H9 (cell line): ENCODE measurements around the gene RAB11B. TPM values are rescaled to one million over a fixed set of nuclear protein-coding genes. Genes with fewer than 3 reads are reported as not detected.
A peak's percentile ranks its signal among the peaks of the same experiment; 100 is the strongest.

Experiments used
- DNase-seq: peaks from one replicate; pipeline ENCODE4 v3.0.0-alpha.2; 2017
- H2AFZ ChIP-seq: one replicate; pipeline ENCODE4 v1.6.1; 2013; ENCODE audit warnings: mild to moderate bottlenecking, low read length, control low read depth, moderate library complexity
- H2AK5ac ChIP-seq: 2 replicates; pipeline ENCODE4 v1.6.1; 2013; ENCODE audit warnings: low read length, control low read depth, mixed read lengths; ENCODE audit not compliant: insufficient read length
- H2BK120ac ChIP-seq: one replicate; pipeline ENCODE4 v1.6.1; 2013; ENCODE audit warnings: low read depth, mild to moderate bottlenecking, low read length, control low read depth, inconsistent platforms; ENCODE audit not compliant: poor library complexity, severe bottlenecking
- H2BK12ac ChIP-seq: 2 replicates; pipeline ENCODE4 v1.6.1; 2013; ENCODE audit warnings: low read length, control low read depth, mixed read lengths, low read depth; ENCODE audit not compliant: insufficient read length
- H2BK15ac ChIP-seq: 2 replicates; pipeline ENCODE4 v1.6.1; 2013; ENCODE audit warnings: low read depth, low read length, control low read depth
- H2BK20ac ChIP-seq: one replicate; pipeline ENCODE4 v1.6.1; 2013; ENCODE audit warnings: low read depth, mild to moderate bottlenecking, low read length, control low read depth, inconsistent platforms; ENCODE audit not compliant: poor library complexity, severe bottlenecking
- H2BK5ac ChIP-seq: 2 replicates; pipeline ENCODE4 v1.6.1; 2013; ENCODE audit warnings: low read length, control low read depth, mixed read lengths; ENCODE audit not compliant: insufficient read length
- H3K14ac ChIP-seq: 2 replicates; pipeline ENCODE4 v1.6.1; 2013; ENCODE audit warnings: low read length, control low read depth; ENCODE audit not compliant: insufficient read depth
- H3K18ac ChIP-seq: 2 replicates; pipeline ENCODE4 v1.6.1; 2013; ENCODE audit warnings: low read depth, mild to moderate bottlenecking, mixed read lengths, low read length, control low read depth; ENCODE audit not compliant: insufficient read length
- H3K23ac ChIP-seq: 2 replicates; pipeline ENCODE4 v1.6.1; 2013; ENCODE audit warnings: low read length, control low read depth, mixed read lengths, low read depth; ENCODE audit not compliant: insufficient read length
- H3K23me2 ChIP-seq: 2 replicates; pipeline ENCODE4 v1.6.1; 2013; ENCODE audit warnings: low read depth, mild to moderate bottlenecking, mixed read lengths, low read length, control low read depth; ENCODE audit not compliant: insufficient read length, poor library complexity, severe bottlenecking
- H3K27ac ChIP-seq: 2 replicates; pipeline ENCODE4 v1.5.1; 2013; ENCODE audit warnings: low read length, control low read depth, mixed read lengths, low read depth; ENCODE audit not compliant: insufficient read length
- H3K27me3 ChIP-seq: 2 replicates; pipeline ENCODE4 v1.6.1; 2013; ENCODE audit warnings: low read length, control low read depth, inconsistent platforms; ENCODE audit not compliant: insufficient read depth
- H3K4ac ChIP-seq: 2 replicates; pipeline ENCODE4 v1.6.1; 2013; ENCODE audit warnings: low read depth, mild to moderate bottlenecking, control low read depth, inconsistent platforms, low read length, moderate library complexity
- H3K4me1 ChIP-seq: 2 replicates; pipeline ENCODE4 v1.6.1; 2013; ENCODE audit warnings: low read length, control low read depth, inconsistent platforms; ENCODE audit not compliant: insufficient read depth
- H3K4me2 ChIP-seq: 2 replicates; pipeline ENCODE4 v1.6.1; 2013; ENCODE audit warnings: low read length, control low read depth, mixed read lengths; ENCODE audit not compliant: insufficient read length, insufficient read depth
- H3K56ac ChIP-seq: 2 replicates; pipeline ENCODE4 v1.6.1; 2013; ENCODE audit warnings: low read depth, mild to moderate bottlenecking, mixed read lengths, low read length, control low read depth; ENCODE audit not compliant: insufficient read length
- H3K79me1 ChIP-seq: 2 replicates; pipeline ENCODE4 v1.6.1; 2013; ENCODE audit warnings: low read depth, mild to moderate bottlenecking, moderate library complexity, low read length, control low read depth, inconsistent platforms; ENCODE audit not compliant: insufficient read depth, poor library complexity, severe bottlenecking
- H3K79me2 ChIP-seq: 2 replicates; pipeline ENCODE4 v1.6.1; 2013; ENCODE audit warnings: low read length, control low read depth, inconsistent platforms; ENCODE audit not compliant: insufficient read depth
- H3K9ac ChIP-seq: 2 replicates; pipeline ENCODE4 v1.6.1; 2013; ENCODE audit warnings: low read length, control low read depth, mixed read lengths; ENCODE audit not compliant: insufficient read length; ENCODE audit errors: extremely low read depth
- H3K9me3 ChIP-seq: one replicate; pipeline ENCODE4 v1.6.1; 2013; ENCODE audit warnings: low read depth, low read length, inconsistent platforms; ENCODE audit not compliant: control insufficient read depth
- H3T11ph ChIP-seq: one replicate; pipeline ENCODE4 v1.6.1; 2013; ENCODE audit warnings: mild to moderate bottlenecking, low read length, control low read depth, inconsistent platforms
- H4K20me1 ChIP-seq: one replicate; pipeline ENCODE4 v1.6.1; 2013; ENCODE audit not compliant: control insufficient read depth, insufficient read length, insufficient read depth
- H4K5ac ChIP-seq: 2 replicates; pipeline ENCODE4 v1.6.1; 2013; ENCODE audit warnings: low read depth, mild to moderate bottlenecking, mixed read lengths, low read length, control low read depth; ENCODE audit not compliant: insufficient read length
- H4K8ac ChIP-seq: replicated peaks from 2 replicates; pipeline ENCODE4 v1.6.1; 2013; ENCODE audit warnings: low read length, control low read depth, mixed read lengths, low read depth; ENCODE audit not compliant: insufficient read length
- H4K91ac ChIP-seq: 2 replicates; pipeline ENCODE4 v1.6.1; 2013; ENCODE audit warnings: low read depth, mild to moderate bottlenecking, moderate library complexity, mixed read lengths, low read length, control low read depth; ENCODE audit not compliant: insufficient read length
- H3K27ac Mint-ChIP-seq, 3 experiments: 2 replicates in 2 of 3; 3 replicates in 1 of 3; pipeline ENCODE4 v1.8.0; 2020 to 2021; ENCODE audit warnings: mixed read lengths in 3 of 3, mild to moderate bottlenecking in 1 of 3, moderate library complexity in 1 of 3
- H3K27me3 Mint-ChIP-seq: 2 replicates; pipeline ENCODE4 v1.8.0; 2021; ENCODE audit warnings: low read depth, mild to moderate bottlenecking, moderate library complexity, mixed read lengths
- H3K36me3 Mint-ChIP-seq, 3 experiments: 2 replicates in 2 of 3; 3 replicates in 1 of 3; pipeline ENCODE4 v1.8.0; 2020 to 2021; ENCODE audit warnings: low read depth in 3 of 3, mixed read lengths in 3 of 3; ENCODE audit not compliant: insufficient read depth in 1 of 3
- H3K4me1 Mint-ChIP-seq, 2 experiments: 2 replicates each; pipeline ENCODE4 v1.8.0; 2020; ENCODE audit warnings: mixed read lengths in 2 of 2
- H3K4me3 Mint-ChIP-seq, 2 experiments: 2 replicates in 1 of 2; 3 replicates in 1 of 2; pipeline ENCODE4 v1.8.0; 2020 to 2021; ENCODE audit warnings: mild to moderate bottlenecking in 2 of 2, mixed read lengths in 2 of 2, moderate library complexity in 1 of 2
- H3K9me3 Mint-ChIP-seq, 2 experiments: 2 replicates in 1 of 2; 3 replicates in 1 of 2; pipeline ENCODE4 v1.8.0; 2020; ENCODE audit warnings: mild to moderate bottlenecking in 2 of 2, mixed read lengths in 2 of 2, moderate library complexity in 1 of 2
- CTCF ChIP-seq: fragments of 200-600 bp; sonication (generic); conservative IDR thresholded peaks from 3 replicates; pipeline ENCODE4 v1.8.0; 2021; ENCODE audit warnings: antibody characterized with exemption, mild to moderate bottlenecking
- WGBS: extraction: QIAGEN DNeasy Blood & Tissue Kit; methylation state at CpG from one replicate; pipeline ENCODE4 v1.1.7; 2013; ENCODE audit warnings: missing lambda C conversion rate, low lambda C conversion rate, mixed read lengths; ENCODE audit not compliant: insufficient read length; ENCODE audit errors: extremely low coverage; 5-methylcytosine and 5-hydroxymethylcytosine counted together
- total RNA-seq: library from RNA; stranded (reverse); gene quantifications from 2 replicates; pipeline ENCODE4 v1.2.1, GENCODE V29; 2021

RAB11B gene
- total RNA-seq, 1 experiment from 2014 or later = 106 TPM

GRCh38 chr19:8363803-8364771 is 26.1 kb upstream of the RAB11B start, which contains the start of gene ANGPTL4:
ANGPTL4 (plus strand) TSS chr19:8364155; CDS start chr19:8364322, 167 bp downstream.
- Histone ChIP-seq H4K20me1 (no peaks in the 10 kb centered on the region), H3K9ac (no peak within 1 kb of the TSS), H3K56ac (no peak within 1 kb of the TSS), H3K9me3 (no peaks in the 10 kb centered on the region), H3K23me2 (peaks cover 6% of the 10 kb centered on the region), H4K91ac (no peak within 1 kb of the TSS), H2AK5ac (no peak within 1 kb of the TSS), H3K14ac (peak within 1 kb of the TSS; percentile 74; the same call in 1 of the 2 replicates), H2BK20ac (no peak within 1 kb of the TSS), H3K27me3 (no peaks in the 10 kb centered on the region; the same call in 1 of the 2 replicates), H2BK120ac (no peak within 1 kb of the TSS), H3K79me2 (no peaks in the 10 kb centered on the region), H3K4ac (no peak within 1 kb of the TSS), H4K8ac (no peak within 1 kb of the TSS), H3K18ac (no peak within 1 kb of the TSS), H4K5ac (no peak within 1 kb of the TSS), H2BK15ac (no peak within 1 kb of the TSS), H3K27ac (no peak within 1 kb of the TSS), H3K4me1 (peaks cover 4% of the 10 kb centered on the region; the same call in 1 of the 2 replicates), H2AFZ (no peak within 1 kb of the TSS), H3T11ph (no peak within 1 kb of the TSS), H3K23ac (no peak within 1 kb of the TSS), H3K4me2 (peak within 1 kb of the TSS; percentile 48), H2BK12ac (no peak within 1 kb of the TSS), H2BK5ac (no peak within 1 kb of the TSS), H3K79me1 (no peaks in the 10 kb centered on the region)
- Mint-ChIP-seq H3K9me3 (no peaks in the 10 kb centered on the region), H3K27ac (peak within 1 kb of the TSS in 2 of 3 experiments; percentile 39 to 71; a peak in 2 of 7 replicates), H3K36me3 (peaks cover 0 to 3% (median 0%) of the 10 kb centered on the region in 3 experiments; a peak in 3 of 7 replicates), H3K4me1 (peaks cover 22 to 26% of the 10 kb centered on the region in 2 experiments), H3K4me3 (peak within 1 kb of the TSS; percentile 72 to 89), H3K27me3 (peaks cover 59% of the 10 kb centered on the region)
- DNase-seq = peak; percentile 81
- no CpG with 5 or more reads among the region's 81 CpGs for WGBS
- TF ChIP-seq CTCF = no peak; the same call in 1 of the 3 replicates
